Neutrophil (primary cell): ENCODE measurements around the gene ARHGEF38.
"Not testable (repeated sequence)": the region's sequence is repeated elsewhere in the genome, so short reads cannot be mapped to it uniquely, and the experiment has no call there.

ENCODE experiments used
- H3K27ac ChIP-seq: fragments of 200-600 bp; sonication (generic); 2 replicates; pipeline ENCODE4 v1.5.1; 2016; ENCODE audit warnings: mild to moderate bottlenecking, moderate library complexity
- H3K27me3 ChIP-seq: fragments of 200-600 bp; sonication (generic); 2 replicates; pipeline ENCODE4 v1.6.0; 2016; ENCODE audit warnings: mild to moderate bottlenecking
- H3K36me3 ChIP-seq: fragments of 200-600 bp; sonication (generic); 2 replicates; pipeline ENCODE4 v1.5.1; 2017
- H3K4me1 ChIP-seq, 2 experiments: fragments of 200-600 bp in 1 of 2; sonication (generic) in 1 of 2; 1 replicate in 1 of 2; 2 replicates in 1 of 2; pipeline versions ENCODE4 v1.5.1 to v1.6.1; 2013 to 2016; ENCODE audit warnings: low read depth in 1 of 2, low read length in 1 of 2, mild to moderate bottlenecking in 1 of 2, moderate library complexity in 1 of 2; ENCODE audit not compliant: control insufficient read depth in 1 of 2, insufficient read depth in 1 of 2
- H3K4me3 ChIP-seq, 2 experiments: fragments of 200-600 bp in 1 of 2; sonication (generic) in 1 of 2; 1 replicate in 1 of 2; 2 replicates in 1 of 2; pipeline ENCODE4 v1.5.1; 2013 to 2016; ENCODE audit warnings: low read depth in 1 of 2, low read length in 1 of 2, mild to moderate bottlenecking in 1 of 2, moderate library complexity in 1 of 2
- H3K9me3 ChIP-seq: fragments of 200-600 bp; sonication (generic); 2 replicates; pipeline ENCODE4 v1.5.1; 2016
- TF ChIP-seq, protein P1 (sequence below): fragments of 200-600 bp; sonication (generic); IDR thresholded peaks from 2 replicates; pipeline ENCODE4 v1.5.1; 2016; ENCODE audit warnings: antibody characterized with exemption

Gene ARHGEF38

DNA sequence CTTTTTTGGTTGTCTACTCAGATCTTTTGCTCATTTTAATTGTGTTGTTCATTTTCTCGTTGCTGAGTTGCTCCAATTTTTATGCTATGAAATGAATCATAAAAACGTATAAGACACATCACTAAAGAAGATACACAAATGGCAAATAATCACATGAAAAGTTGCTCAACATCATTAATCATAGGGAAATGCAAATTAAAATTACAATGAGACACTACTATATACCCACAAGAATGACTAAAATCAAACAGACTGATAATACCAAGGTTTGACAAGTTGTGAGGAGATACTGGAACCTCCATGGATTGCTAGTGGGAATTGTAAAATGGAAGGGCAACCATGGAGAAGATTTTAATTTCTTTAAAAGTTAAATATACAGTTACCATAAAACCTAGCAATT, 173.2 kb downstream of the ARHGEF38 start:
- no peak overlapping the region for H3K4me3 ChIP-seq

DNA sequence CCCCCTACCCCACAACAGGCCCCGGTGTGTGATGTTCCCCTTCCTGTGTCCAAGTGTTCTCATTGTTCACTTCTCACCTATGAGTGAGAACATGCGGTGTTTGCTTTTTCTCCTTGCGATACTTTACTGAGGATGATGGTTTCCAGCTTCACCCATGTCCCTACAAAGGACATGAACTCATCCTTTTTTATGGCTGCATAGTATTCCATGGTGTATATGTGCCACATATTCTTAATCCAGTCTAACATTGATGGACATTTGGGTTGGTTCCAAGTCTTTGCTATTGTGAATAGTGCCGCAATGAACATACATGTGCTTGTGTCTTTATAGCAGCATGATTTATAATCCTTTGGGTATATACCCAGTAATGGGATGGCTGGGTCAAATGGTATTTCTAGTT, 177.5 kb downstream of the ARHGEF38 start:
- not testable (repeated sequence) for H3K9me3 ChIP-seq, H3K4me1 ChIP-seq

More for the DNA sequence above, 173.2 kb downstream of the ARHGEF38 start:
- Histone ChIP-seq H3K27me3 (no peaks in the 10 kb centered on the region), H3K27ac (no peak overlapping the region), H3K9me3 (no peaks in the 10 kb centered on the region), H3K36me3 (no peaks in the 10 kb centered on the region), H3K4me1 (no peaks in the 10 kb centered on the region)
- TF ChIP-seq, protein P1, sequence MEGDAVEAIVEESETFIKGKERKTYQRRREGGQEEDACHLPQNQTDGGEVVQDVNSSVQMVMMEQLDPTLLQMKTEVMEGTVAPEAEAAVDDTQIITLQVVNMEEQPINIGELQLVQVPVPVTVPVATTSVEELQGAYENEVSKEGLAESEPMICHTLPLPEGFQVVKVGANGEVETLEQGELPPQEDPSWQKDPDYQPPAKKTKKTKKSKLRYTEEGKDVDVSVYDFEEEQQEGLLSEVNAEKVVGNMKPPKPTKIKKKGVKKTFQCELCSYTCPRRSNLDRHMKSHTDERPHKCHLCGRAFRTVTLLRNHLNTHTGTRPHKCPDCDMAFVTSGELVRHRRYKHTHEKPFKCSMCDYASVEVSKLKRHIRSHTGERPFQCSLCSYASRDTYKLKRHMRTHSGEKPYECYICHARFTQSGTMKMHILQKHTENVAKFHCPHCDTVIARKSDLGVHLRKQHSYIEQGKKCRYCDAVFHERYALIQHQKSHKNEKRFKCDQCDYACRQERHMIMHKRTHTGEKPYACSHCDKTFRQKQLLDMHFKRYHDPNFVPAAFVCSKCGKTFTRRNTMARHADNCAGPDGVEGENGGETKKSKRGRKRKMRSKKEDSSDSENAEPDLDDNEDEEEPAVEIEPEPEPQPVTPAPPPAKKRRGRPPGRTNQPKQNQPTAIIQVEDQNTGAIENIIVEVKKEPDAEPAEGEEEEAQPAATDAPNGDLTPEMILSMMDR = no peak

More for the DNA sequence above, 177.5 kb downstream of the ARHGEF38 start:
- H3K4me3 ChIP-seq, H3K27ac ChIP-seq, H3K27me3 ChIP-seq, H3K36me3 ChIP-seq: not testable (repeated sequence)
